GM12874 (cell line): ENCODE data around the gene PRIMA1.

Source experiments
- TF ChIP-seq, protein P1 (sequence below): IDR thresholded peaks from 2 replicates; pipeline ENCODE4 v1.5.1; 2011; ENCODE audit warnings: low read depth, mild to moderate bottlenecking, control low read depth, low read length, moderate library complexity; ENCODE audit not compliant: insufficient read depth

The PRIMA1 gene

DNA sequence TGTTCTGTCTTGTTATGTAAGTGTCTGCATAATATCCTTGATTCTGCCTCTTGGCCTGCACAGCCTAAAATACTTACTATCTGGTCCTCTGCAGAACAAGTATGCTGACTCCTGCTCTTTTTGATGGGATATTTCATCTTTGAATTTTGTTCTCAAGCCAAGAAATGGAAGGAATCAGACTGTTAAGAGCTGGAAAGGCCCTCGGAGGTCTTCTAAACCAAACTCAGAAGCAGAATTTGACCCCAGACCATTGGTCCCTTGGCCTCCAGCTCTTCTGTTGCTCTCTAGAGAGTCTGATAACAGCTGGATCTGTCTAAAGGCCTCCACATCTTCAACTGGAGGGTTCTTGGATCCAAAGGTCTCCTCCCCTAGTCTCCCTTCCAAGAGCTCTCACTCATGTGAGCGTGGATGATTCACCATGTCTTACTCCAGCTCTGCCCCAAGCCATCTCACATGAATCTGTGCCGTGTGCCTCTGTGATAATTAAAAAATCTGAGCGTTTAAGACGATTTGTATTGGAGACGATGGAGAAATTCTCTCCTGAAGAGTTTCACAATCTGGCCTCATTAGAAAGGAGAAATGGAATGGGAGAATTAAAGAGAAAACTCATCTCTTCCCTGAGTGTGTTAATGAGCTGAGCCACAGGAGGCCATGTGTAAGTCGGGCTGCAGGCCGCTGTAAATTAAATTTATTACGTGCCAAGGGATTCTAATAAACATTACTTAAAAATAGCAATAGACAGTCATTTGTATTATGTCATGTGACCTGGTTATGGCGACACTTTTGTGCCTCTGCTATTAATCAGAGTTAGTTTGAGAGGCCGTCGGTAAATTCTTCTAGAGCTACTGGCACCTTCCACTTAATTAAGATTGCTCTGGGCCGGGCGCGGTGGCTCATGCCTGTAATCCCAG lies 15.4 kb upstream of the PRIMA1 start:
- TF ChIP-seq, protein P1, sequence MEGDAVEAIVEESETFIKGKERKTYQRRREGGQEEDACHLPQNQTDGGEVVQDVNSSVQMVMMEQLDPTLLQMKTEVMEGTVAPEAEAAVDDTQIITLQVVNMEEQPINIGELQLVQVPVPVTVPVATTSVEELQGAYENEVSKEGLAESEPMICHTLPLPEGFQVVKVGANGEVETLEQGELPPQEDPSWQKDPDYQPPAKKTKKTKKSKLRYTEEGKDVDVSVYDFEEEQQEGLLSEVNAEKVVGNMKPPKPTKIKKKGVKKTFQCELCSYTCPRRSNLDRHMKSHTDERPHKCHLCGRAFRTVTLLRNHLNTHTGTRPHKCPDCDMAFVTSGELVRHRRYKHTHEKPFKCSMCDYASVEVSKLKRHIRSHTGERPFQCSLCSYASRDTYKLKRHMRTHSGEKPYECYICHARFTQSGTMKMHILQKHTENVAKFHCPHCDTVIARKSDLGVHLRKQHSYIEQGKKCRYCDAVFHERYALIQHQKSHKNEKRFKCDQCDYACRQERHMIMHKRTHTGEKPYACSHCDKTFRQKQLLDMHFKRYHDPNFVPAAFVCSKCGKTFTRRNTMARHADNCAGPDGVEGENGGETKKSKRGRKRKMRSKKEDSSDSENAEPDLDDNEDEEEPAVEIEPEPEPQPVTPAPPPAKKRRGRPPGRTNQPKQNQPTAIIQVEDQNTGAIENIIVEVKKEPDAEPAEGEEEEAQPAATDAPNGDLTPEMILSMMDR, result no peak

DNA sequence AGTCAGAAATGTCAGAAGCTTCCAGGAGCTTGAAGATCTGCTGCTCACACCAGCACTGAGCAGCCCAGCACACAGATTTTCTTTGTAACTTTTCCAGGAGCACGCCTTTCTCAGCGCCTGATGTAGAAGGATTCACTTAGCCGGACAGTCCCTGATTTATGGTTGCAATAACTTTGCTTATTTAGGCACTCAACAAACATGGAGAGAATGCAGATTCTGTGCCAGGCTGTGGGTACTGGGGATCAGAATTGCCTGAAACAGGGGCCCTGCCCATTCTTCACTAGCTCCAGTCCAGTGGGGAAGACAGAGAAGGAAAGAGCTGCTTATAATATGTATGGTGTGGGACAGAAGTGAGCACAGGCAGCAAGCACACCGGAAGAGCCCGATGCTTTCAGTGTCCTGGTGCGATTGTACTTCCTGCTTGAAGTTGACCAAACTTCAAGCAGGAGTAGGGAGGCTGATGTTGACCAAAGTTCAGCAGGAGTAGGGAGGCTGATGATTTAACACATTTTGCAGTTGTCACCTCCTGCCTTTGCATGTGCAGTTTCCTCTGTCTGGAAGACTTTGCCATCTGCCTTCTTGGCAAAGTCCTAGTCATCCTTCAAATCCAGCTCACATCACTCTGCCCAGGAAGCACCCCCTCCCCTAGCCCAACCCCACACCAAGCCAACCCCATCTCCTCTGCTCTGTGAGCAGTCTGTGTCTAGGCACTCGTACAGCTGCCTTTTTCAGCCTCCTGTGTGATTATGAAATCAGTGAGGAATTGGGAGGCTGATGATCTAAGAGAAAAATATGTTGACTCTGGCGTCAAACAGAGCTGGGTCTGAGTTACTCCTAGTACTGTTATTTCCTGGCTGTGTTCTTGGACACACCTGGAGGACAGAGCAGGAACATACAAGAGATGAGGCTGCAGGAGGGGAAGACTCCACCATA lies 12.0 kb upstream of the PRIMA1 start:
- TF ChIP-seq, protein P1, result no peak

DNA sequence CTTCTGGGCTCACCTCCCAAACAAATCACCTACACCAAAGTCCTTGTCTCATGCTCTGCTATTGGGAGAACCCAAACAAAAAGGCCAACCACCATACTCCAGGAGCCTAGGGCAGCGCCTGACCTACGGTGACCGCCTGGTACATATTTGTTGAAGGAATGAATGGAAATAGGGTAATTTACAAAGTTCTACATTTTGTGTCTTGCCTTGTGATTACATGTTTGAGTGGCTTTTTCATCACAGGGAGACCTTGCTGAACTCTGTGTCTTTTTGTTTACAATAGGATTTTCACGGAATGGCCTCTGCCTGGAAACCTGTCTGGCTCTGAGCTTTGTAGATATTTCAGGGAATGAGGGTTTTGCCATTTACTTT lies 11.3 kb upstream of the PRIMA1 start:
- TF ChIP-seq, protein P1, result no peak

DNA sequence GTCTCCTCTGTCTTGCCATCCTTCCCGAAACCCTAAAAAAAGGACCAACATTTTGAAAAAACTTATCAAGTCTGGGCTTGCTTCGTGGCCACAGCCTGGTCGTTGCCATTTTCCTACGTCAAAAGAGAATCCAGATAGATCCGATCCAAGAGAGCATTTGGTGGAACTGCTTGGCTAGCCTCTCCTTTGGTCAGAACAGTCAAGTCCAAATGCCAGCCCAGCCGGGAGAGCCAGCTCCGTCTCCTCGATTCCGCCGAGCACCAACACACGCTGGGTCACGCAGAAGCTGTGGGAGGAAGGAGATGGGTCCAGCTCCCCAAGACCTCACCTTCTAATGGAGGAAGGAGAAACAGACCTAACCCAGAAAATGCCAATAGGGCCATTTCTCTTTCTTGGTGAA lies 9.3 kb upstream of the PRIMA1 start:
- TF ChIP-seq, protein P1, result no peak

DNA sequence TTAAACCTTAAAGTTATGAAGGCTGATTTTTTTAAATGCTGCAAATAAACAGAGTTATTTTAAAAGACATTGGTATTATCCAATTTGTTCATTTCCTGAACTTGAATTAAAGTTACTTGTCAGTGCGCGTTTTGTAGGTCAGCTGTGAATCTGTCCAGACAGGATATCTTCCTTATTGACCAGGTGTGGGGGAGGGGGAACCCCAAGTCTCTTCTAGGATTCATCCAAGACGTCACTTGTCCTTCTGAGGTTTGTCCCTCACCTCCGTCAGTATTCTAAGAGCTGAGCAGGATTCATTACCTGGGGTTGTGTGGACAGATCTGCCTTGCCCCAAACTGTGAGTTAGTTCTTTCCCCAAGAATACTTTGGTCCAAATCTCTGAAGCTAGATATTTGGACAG lies 8.8 kb upstream of the PRIMA1 start:
- TF ChIP-seq, protein P1, result no peak

DNA sequence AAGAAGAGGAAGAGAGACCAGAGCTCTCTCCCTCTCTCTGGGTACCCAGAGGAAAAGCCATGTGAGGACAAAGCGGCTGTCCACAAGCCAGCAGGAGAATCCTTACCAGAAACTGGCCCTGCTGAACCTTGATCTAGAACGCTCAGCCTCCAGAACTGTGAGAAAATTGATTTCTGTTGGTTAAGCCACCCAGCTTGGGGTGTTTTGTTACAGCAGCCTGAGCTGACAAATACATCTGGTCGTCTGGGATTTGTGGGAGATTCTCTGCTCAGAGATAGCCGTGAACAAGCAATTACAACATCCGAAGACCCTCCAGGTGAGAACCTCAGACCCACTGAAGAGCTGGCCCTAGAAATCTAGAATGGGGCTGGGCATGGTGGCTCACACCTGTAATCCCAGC lies 6.5 kb upstream of the PRIMA1 start:
- TF ChIP-seq, protein P1, result no peak
